HG03439 (cell line): ENCODE data around the gene VAV2.

ENCODE experiments used
- ATAC-seq: cut with Tn5 transposase; IDR thresholded peaks from one replicate; pipeline ENCODE4 v1.9.1; 2021; ENCODE audit warnings: mild to moderate bottlenecking, moderate library complexity; ENCODE audit not compliant: unreplicated experiment

VAV2 gene

GRCh38 chr9:133894377-133895321 lies 97.5 kb downstream of the VAV2 start:
- ATAC-seq = no peak

GRCh38 chr9:133893191-133893994 lies 98.7 kb downstream of the VAV2 start:
- ATAC-seq = no peak

GRCh38 chr9:133892193-133892920 lies 99.8 kb downstream of the VAV2 start:
- no peak for ATAC-seq

- no peak for ATAC-seq
These were observed 100.4 kb downstream of the VAV2 start for GRCh38 chr9:133891741-133892140.

- ATAC-seq = no peak
These were observed 101.5 kb downstream of the VAV2 start for GRCh38 chr9:133890583-133890982.

GRCh38 chr9:133889584-133890301 lies 102.4 kb downstream of the VAV2 start:
- no peak for ATAC-seq

- ATAC-seq = no peak
These were observed 103.2 kb downstream of the VAV2 start for GRCh38 chr9:133888809-133889491.

GRCh38 chr9:133888048-133888808 lies 103.9 kb downstream of the VAV2 start:
- no peak for ATAC-seq

- no peak for ATAC-seq
These were observed 104.5 kb downstream of the VAV2 start for GRCh38 chr9:133887540-133888047.

- no peak for ATAC-seq
These were observed 105.3 kb downstream of the VAV2 start for GRCh38 chr9:133886563-133887501.

- ATAC-seq = no peak
These were observed 107.0 kb downstream of the VAV2 start for GRCh38 chr9:133884907-133885744.

- no peak for ATAC-seq
These were observed 109.0 kb downstream of the VAV2 start for GRCh38 chr9:133882849-133883755.

GRCh38 chr9:133881671-133882381 lies 110.3 kb downstream of the VAV2 start:
- ATAC-seq = no peak

- no peak for ATAC-seq
These were observed 111.1 kb downstream of the VAV2 start for GRCh38 chr9:133880851-133881661.
